HEK293 (cell line): ENCODE measurements around the gene LRRC75A.

Experiments used
- ATF2 ChIP-seq: fragments of 450-650 bp; formaldehyde crosslinking; IDR thresholded peaks from 2 replicates; pipeline ENCODE4 v1.5.1; 2016; ENCODE audit warnings: missing biosample characterization, missing genetic modification characterization, low read depth
- BCL11A ChIP-seq: fragments of 450-650 bp; formaldehyde crosslinking; IDR thresholded peaks from 2 replicates; pipeline ENCODE4 v1.5.1; 2016; ENCODE audit warnings: low read depth, missing biosample characterization, missing genetic modification characterization
- CTCF ChIP-seq: fragments of 450-650 bp; formaldehyde crosslinking; IDR thresholded peaks from 2 replicates; pipeline ENCODE4 v1.5.1; 2016; ENCODE audit warnings: missing biosample characterization, missing genetic modification characterization
- PBX3 ChIP-seq: sonication (generic); formaldehyde crosslinking; IDR thresholded peaks from 2 replicates; pipeline ENCODE4 v1.8.1; 2022; ENCODE audit warnings: mild to moderate bottlenecking, moderate library complexity, missing genetic modification reagents
- YY1 ChIP-seq: fragments of 450-650 bp; formaldehyde crosslinking; IDR thresholded peaks from 2 replicates; pipeline ENCODE4 v1.5.1; 2018; ENCODE audit warnings: missing biosample characterization, missing genetic modification characterization
- ZBTB1 ChIP-seq: fragments of 450-650 bp; formaldehyde crosslinking; IDR thresholded peaks from 2 replicates; pipeline ENCODE4 v1.5.1; 2016; ENCODE audit warnings: missing biosample characterization, missing genetic modification characterization
- ZBTB10 ChIP-seq: fragments of 450-650 bp; formaldehyde crosslinking; IDR thresholded peaks from 2 replicates; pipeline ENCODE4 v1.5.1; 2016; ENCODE audit warnings: missing biosample characterization, missing genetic modification characterization
- ZNF530 ChIP-seq: fragments of 450-650 bp; formaldehyde crosslinking; IDR thresholded peaks from 2 replicates; pipeline ENCODE4 v1.5.1; 2016; ENCODE audit warnings: low read depth, missing biosample characterization, missing genetic modification characterization
- ZNF561 ChIP-seq: fragments of 450-650 bp; IDR thresholded peaks from 2 replicates; pipeline ENCODE4 v1.5.1; 2018; ENCODE audit warnings: missing biosample characterization, missing genetic modification characterization, borderline replicate concordance

GRCh38 chr17:16491131-16491702 is 776 bp downstream of the LRRC75A start:
- TF ChIP-seq ZBTB10 (tag by site-specific recombination), result no peak
- TF ChIP-seq YY1 (tag by site-specific recombination), result no peak
- TF ChIP-seq CTCF (tag by site-specific recombination), result no peak
- no peak for TF ChIP-seq ZBTB1
- TF ChIP-seq BCL11A (tag by site-specific recombination), result no peak
- no peak for TF ChIP-seq PBX3 (CRISPR knock-in tag)
- no peak for TF ChIP-seq ATF2 (tag by site-specific recombination)
- TF ChIP-seq ZNF530 (tag by site-specific recombination), result no peak
- no peak for TF ChIP-seq ZNF561 (tag by site-specific recombination)
